ENCODE measurements around the gene SETBP1.

Gene SETBP1

GRCh38 chr18:45108754-45109153 is 428.1 kb downstream of the SETBP1 start:
- H3K36me3 ChIP-seq (ENCODE audit: insufficient read depth, low read length) = no peaks in the 10 kb centered on the region
- peaks cover 8% of the 10 kb centered on the region for H3K27me3 ChIP-seq (ENCODE audit: insufficient read depth, low read length)
- no peak overlapping the region for H3K27ac ChIP-seq (ENCODE audit: low read depth, low read length)
- no peak overlapping the region for H2AFZ ChIP-seq (ENCODE audit: low read length, unreplicated experiment)
- no peak overlapping the region for H3K4me3 ChIP-seq (ENCODE audit: low read depth, low read length)
- H3K4me1 ChIP-seq (ENCODE audit: control insufficient read depth, insufficient read depth, low read length, unreplicated experiment) = no peaks in the 10 kb centered on the region
- no peaks in the 10 kb centered on the region for H3K79me2 ChIP-seq (ENCODE audit: control insufficient read depth, insufficient read depth, low read length, unreplicated experiment)

GRCh38 chr18:45109271-45109670 is 428.6 kb downstream of the SETBP1 start:
- H3K79me2 ChIP-seq (ENCODE audit: control insufficient read depth, insufficient read depth, low read length, unreplicated experiment) = no peaks in the 10 kb centered on the region
- no peaks in the 10 kb centered on the region for H3K36me3 ChIP-seq (ENCODE audit: insufficient read depth, low read length)
- H3K27ac ChIP-seq (ENCODE audit: low read depth, low read length) = no peak overlapping the region
- H3K27me3 ChIP-seq (ENCODE audit: insufficient read depth, low read length) = peaks cover 13% of the 10 kb centered on the region
- H3K4me1 ChIP-seq (ENCODE audit: control insufficient read depth, insufficient read depth, low read length, unreplicated experiment) = no peaks in the 10 kb centered on the region
- H2AFZ ChIP-seq (ENCODE audit: low read length, unreplicated experiment) = no peak overlapping the region
- no peak overlapping the region for H3K4me3 ChIP-seq (ENCODE audit: low read depth, low read length)

- no peak overlapping the region for H3K4me3 ChIP-seq (ENCODE audit: low read depth, low read length)
- H3K27me3 ChIP-seq (ENCODE audit: insufficient read depth, low read length) = peaks cover 17% of the 10 kb centered on the region
- no peaks in the 10 kb centered on the region for H3K36me3 ChIP-seq (ENCODE audit: insufficient read depth, low read length)
- H3K27ac ChIP-seq (ENCODE audit: low read depth, low read length) = no peak overlapping the region
- H3K4me1 ChIP-seq (ENCODE audit: control insufficient read depth, insufficient read depth, low read length, unreplicated experiment) = no peaks in the 10 kb centered on the region
- no peaks in the 10 kb centered on the region for H3K79me2 ChIP-seq (ENCODE audit: control insufficient read depth, insufficient read depth, low read length, unreplicated experiment)
- no peak overlapping the region for H2AFZ ChIP-seq (ENCODE audit: low read length, unreplicated experiment)
Observed at GRCh38 chr18:45109706-45110105, 429.0 kb downstream of the SETBP1 start.

GRCh38 chr18:45110577-45111501 is 430.2 kb downstream of the SETBP1 start:
- no peak overlapping the region for H3K4me3 ChIP-seq (ENCODE audit: low read depth, low read length)
- no peaks in the 10 kb centered on the region for H3K36me3 ChIP-seq (ENCODE audit: insufficient read depth, low read length)
- H3K4me1 ChIP-seq (ENCODE audit: control insufficient read depth, insufficient read depth, low read length, unreplicated experiment) = no peaks in the 10 kb centered on the region
- H2AFZ ChIP-seq (ENCODE audit: low read length, unreplicated experiment) = no peak overlapping the region
- no peaks in the 10 kb centered on the region for H3K79me2 ChIP-seq (ENCODE audit: control insufficient read depth, insufficient read depth, low read length, unreplicated experiment)
- no peak overlapping the region for H3K27ac ChIP-seq (ENCODE audit: low read depth, low read length)
- peaks cover 27% of the 10 kb centered on the region for H3K27me3 ChIP-seq (ENCODE audit: insufficient read depth, low read length)

GRCh38 chr18:45111502-45111848 is 430.8 kb downstream of the SETBP1 start:
- peaks cover 33% of the 10 kb centered on the region for H3K27me3 ChIP-seq (ENCODE audit: insufficient read depth, low read length)
- no peak overlapping the region for H3K27ac ChIP-seq (ENCODE audit: low read depth, low read length)
- no peaks in the 10 kb centered on the region for H3K4me1 ChIP-seq (ENCODE audit: control insufficient read depth, insufficient read depth, low read length, unreplicated experiment)
- H3K79me2 ChIP-seq (ENCODE audit: control insufficient read depth, insufficient read depth, low read length, unreplicated experiment) = no peaks in the 10 kb centered on the region
- no peak overlapping the region for H3K4me3 ChIP-seq (ENCODE audit: low read depth, low read length)
- H2AFZ ChIP-seq (ENCODE audit: low read length, unreplicated experiment) = no peak overlapping the region
- H3K36me3 ChIP-seq (ENCODE audit: insufficient read depth, low read length) = no peaks in the 10 kb centered on the region

GRCh38 chr18:45112682-45113081 is 432.0 kb downstream of the SETBP1 start:
- Histone ChIP-seq H2AFZ (ENCODE audit: low read length, unreplicated experiment) (no peak overlapping the region), H3K36me3 (ENCODE audit: insufficient read depth, low read length) (no peaks in the 10 kb centered on the region), H3K27me3 (ENCODE audit: insufficient read depth, low read length) (peaks cover 44% of the 10 kb centered on the region), H3K27ac (ENCODE audit: low read depth, low read length) (no peak overlapping the region), H3K4me3 (ENCODE audit: low read depth, low read length) (no peak overlapping the region), H3K4me1 (ENCODE audit: control insufficient read depth, insufficient read depth, low read length, unreplicated experiment) (no peaks in the 10 kb centered on the region), H3K79me2 (ENCODE audit: control insufficient read depth, insufficient read depth, low read length, unreplicated experiment) (no peaks in the 10 kb centered on the region)

GRCh38 chr18:45116116-45116515 is 435.4 kb downstream of the SETBP1 start:
- no peaks in the 10 kb centered on the region for H3K4me1 ChIP-seq (ENCODE audit: control insufficient read depth, insufficient read depth, low read length, unreplicated experiment)
- no peak overlapping the region for H2AFZ ChIP-seq (ENCODE audit: low read length, unreplicated experiment)
- H3K4me3 ChIP-seq (ENCODE audit: low read depth, low read length) = no peak overlapping the region
- no peaks in the 10 kb centered on the region for H3K79me2 ChIP-seq (ENCODE audit: control insufficient read depth, insufficient read depth, low read length, unreplicated experiment)
- peaks cover 45% of the 10 kb centered on the region for H3K27me3 ChIP-seq (ENCODE audit: insufficient read depth, low read length)
- H3K27ac ChIP-seq (ENCODE audit: low read depth, low read length) = no peak overlapping the region
- H3K36me3 ChIP-seq (ENCODE audit: insufficient read depth, low read length) = no peaks in the 10 kb centered on the region

All from ACC112 (cell line).